Activated CD4-positive, alpha-beta T cell treated with anti-CD3 and anti-CD28 coated beads, Interleukin-2, amount 50 U/mL, for 48 hours (primary cell): ENCODE data around the gene CCDC87.
"Not testable (repeated sequence)": the region's sequence is repeated elsewhere in the genome, so short reads cannot be mapped to it uniquely, and the experiment has no call there.

Experiments used
- DNase-seq, 2 experiments: peaks; one replicate each; pipeline ENCODE4 v3.0.0-alpha.2; 2020

CCDC87 gene

GRCh38 chr11:66548774-66549630 lies 43.9 kb downstream of the CCDC87 start:
- no peak for DNase-seq

- DNase-seq = no peak
Measured at GRCh38 chr11:66548041-66548440, 44.8 kb downstream of the CCDC87 start.

GRCh38 chr11:66547662-66548009 lies 45.2 kb downstream of the CCDC87 start:
- no peak for DNase-seq

GRCh38 chr11:66546966-66547661 lies 45.7 kb downstream of the CCDC87 start:
- DNase-seq = peak in 1 of 2 experiments; percentile 11

GRCh38 chr11:66546368-66546965 lies 46.4 kb downstream of the CCDC87 start, which contains the start of gene ACTN3:
ACTN3 (plus strand) TSS chr11:66546903; CDS start chr11:66546938, 35 bp downstream.
- peak; percentile 29 to 35 for DNase-seq

GRCh38 chr11:66545701-66546367 lies 47.0 kb downstream of the CCDC87 start, which contains the start of gene ZDHHC24:
ZDHHC24 (minus strand) TSS chr11:66546048; CDS start chr11:66546003, 45 bp downstream.
- peak; percentile 96 to 97 for DNase-seq

GRCh38 chr11:66544952-66545351 lies 47.9 kb downstream of the CCDC87 start:
- DNase-seq = not testable (repeated sequence)

- peak; percentile 49 to 57 for DNase-seq
Measured at GRCh38 chr11:66543263-66544107, 49.4 kb downstream of the CCDC87 start.

- no peak for DNase-seq
Measured at GRCh38 chr11:66542362-66542761, 50.5 kb downstream of the CCDC87 start.

- no peak for DNase-seq
Measured at GRCh38 chr11:66541892-66542291, 51.0 kb downstream of the CCDC87 start.

- DNase-seq = not testable (repeated sequence)
Measured at GRCh38 chr11:66540598-66540997, 52.3 kb downstream of the CCDC87 start.
